NCI-H1436 treated with DMSO at 0.1 percent for 48 hours (cell line): ENCODE measurements around the gene KLC1.

Experiments
- DNase-seq: peaks from one replicate; lab custom pipeline; 2025; lab: John Stamatoyannopoulos, UW

The KLC1 gene

DNA sequence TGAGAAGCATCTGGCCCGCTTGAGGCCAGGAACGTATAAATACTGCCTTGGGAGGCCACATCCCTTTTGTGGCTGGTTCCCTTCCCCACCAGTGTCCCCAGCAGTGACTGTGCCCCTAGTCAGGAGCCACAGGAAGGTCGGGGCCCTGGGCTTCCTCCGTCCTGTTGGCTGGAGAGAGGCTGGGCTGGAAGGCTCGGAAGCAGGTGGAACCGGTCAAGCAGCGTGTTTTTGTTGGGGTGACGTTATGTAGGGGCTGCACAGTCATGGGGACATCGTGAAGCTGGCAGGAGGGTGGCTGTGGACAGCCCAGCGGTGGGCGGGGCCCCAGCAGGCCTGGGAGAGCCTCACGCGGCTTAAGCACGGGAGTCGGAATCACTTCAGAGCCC lies 76.1 kb downstream of the KLC1 start:
- no peak for DNase-seq

DNA sequence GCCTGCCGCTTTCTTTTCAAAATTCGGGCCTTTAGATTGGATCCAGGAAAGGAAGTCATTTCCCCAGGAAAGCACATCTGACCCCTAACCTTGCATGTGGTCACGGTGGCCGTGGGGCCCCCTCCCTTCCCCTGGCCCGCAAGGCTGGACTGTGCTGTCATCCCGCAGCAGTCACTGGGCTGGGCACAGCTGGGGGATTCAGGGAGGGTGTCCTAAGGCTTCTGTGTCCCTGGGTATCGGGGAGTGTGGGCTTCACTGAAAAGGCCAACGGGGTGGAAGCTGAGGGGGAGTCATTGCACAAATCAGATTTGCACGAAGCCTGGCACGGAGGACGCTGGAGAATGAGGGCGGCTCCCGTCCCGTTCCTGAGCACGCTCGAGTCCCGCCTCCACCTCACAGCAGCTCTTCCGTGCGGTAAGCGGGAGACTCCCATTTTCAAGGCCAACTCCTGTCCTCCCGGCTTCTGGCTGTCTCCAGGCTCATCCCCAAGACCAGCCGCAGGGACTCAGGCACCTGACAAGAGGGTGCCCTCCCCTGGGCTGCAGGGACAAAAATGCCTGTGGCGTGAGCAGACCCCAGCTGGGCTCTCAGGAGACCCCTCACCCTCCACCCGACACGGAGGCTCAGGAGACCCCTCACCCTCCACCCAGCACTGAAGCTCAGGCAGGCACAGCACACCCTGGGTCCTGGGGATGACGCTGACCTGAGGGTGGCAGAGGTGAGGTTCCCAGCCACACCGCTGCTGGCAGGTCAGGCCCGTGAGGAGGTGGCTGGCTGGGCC lies 76.7 kb downstream of the KLC1 start:
- no peak for DNase-seq

DNA sequence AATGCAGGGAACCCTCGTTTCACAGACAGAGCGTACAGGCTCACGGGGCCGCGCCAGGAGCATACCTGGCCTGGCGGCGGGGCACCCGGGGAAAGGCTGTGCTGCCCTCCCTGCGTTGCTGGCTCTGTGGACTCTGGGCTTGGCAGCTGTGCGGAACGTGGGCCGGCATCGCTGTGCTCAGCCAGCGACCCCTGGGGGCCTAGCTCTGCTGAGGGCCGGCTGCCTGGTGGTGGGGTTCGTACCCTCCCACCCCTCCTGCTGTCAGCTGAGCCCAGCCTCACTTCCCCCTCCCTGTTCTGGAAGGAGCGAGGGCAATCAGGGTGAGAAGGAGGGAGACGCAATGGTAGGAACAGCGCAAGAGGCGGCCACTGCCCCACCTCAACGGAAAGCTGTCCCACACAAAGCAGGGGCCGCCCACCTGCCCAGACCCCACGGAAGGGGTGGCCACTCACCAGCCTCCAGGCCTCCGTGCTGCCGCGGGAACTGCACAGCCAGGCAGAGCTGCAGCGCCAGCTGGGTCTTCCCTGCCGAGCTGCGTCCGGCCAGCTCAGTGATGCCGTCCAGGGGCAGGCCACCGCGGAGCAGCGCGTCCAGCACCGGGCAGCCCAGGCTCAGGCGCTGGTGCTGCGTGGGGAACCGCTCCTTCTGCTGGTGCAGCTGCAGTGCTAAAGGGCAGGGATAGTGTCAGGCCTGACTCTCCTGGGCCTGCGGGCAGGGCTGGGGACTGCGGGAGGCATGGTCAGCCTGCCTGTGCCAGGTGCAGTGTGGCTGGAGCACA lies 77.7 kb downstream of the KLC1 start:
- DNase-seq, result no peak

DNA sequence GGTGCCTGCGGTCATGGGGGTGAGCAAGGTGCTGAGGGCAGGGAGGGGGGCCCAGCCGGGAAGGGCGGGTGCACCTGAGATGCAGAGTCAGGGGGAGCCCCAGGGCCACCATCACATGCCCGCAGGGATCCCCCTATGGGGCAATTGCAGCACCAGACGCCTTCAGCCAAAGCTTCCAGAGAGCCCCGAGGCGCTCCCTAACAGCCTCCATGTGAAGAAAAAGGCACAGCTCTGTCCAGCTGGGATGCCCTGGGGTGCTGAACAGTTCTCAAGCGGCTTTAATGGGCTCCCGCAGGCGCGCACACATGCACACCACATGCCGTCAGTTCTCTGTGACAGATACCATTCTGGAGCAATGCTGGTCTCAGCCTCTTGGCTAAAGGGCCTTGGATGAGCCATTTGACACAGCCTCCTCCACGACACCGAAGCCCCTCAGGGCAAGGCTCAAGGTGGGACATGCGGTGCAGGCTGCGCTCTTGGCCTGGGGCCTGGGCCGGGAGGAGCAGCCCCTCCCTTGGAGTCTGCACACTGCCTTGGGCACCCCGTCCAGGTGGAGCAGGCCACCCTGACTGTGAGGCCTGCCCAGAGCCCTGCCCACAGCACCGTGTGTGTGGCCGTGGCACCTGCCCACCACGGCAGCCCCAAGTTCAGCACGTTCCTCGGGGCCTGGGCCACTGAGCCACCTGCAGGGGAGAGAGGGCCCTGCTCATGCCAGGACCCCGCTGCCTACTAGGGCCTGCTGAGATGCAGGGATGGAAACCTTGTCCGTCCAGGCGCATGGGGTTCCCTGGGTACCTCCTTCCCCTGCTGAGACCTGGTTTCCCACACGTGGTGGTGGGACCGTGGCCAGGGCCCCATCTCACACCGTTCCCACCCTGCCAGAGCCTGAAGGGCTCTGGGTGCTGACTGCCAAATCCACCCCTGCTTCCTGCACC lies 78.6 kb downstream of the KLC1 start:
- DNase-seq, result no peak

DNA sequence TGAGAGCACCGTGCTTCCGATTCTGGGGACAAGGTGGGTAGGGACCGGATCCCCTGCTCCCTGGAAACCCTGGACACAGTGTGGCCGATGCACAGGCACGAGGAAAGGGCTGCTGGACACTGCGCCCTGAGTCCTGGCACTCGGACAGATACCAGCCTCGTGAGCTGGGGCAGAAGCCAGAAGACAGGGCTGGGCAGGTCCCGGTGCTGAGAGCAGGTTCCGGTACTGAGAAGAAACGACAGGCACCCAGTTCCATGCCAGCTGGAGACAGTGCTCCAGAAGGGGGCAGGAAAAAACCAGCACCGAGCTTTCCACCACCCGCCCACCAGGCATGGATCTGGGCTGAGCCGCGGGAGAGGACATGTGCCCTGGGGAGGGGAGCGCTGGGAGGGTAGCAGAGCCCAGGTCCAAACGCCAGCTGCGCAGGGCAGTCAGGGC lies 79.8 kb downstream of the KLC1 start:
- no peak for DNase-seq

DNA sequence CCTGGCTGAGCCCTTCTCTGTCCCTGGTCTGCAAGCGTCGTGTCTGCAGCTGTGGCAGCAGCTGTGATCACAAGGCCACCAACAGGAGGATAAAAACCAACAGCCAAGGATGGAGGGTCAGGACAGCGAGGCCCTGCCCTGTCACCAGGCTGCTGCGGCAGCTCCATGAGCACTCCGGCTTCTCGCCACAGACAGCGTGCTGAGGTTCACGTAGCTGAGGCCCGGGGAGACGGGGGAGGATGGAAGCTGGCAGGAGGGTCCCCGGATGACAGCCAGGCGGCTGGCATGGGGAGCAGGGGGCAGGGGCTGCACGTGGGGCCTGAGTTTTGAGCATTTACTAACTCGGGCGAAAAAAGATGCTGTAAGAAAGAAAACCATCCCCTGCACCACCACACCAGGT lies 80.8 kb downstream of the KLC1 start:
- no peak for DNase-seq

DNA sequence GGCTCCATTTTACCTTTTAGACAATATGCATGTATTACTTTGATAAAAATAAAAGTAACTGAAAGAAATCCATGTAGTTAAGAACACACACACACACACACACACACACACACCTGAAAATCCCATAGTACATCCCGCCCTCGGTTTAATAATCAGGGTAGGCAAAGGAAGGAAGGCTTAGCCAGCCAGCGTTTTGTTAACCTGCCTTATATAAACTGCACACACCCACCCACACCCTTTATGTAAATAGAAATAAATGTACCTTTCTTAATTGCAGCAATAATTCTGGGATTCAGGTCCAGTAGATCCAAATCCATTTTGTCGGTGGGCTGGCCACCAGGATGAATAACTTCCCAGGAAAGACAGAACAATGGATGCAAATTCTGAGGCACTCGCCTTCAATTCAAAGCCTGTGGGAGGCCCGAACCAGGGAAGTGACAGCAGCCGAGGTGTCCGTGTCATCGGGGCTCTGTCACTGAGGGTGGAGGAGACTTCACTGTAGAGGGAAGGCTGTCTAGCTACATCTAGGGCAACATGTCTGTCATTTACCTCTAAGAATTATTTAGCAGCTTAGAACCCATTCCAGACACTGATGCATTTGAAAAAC lies 81.9 kb downstream of the KLC1 start:
- no peak for DNase-seq

DNA sequence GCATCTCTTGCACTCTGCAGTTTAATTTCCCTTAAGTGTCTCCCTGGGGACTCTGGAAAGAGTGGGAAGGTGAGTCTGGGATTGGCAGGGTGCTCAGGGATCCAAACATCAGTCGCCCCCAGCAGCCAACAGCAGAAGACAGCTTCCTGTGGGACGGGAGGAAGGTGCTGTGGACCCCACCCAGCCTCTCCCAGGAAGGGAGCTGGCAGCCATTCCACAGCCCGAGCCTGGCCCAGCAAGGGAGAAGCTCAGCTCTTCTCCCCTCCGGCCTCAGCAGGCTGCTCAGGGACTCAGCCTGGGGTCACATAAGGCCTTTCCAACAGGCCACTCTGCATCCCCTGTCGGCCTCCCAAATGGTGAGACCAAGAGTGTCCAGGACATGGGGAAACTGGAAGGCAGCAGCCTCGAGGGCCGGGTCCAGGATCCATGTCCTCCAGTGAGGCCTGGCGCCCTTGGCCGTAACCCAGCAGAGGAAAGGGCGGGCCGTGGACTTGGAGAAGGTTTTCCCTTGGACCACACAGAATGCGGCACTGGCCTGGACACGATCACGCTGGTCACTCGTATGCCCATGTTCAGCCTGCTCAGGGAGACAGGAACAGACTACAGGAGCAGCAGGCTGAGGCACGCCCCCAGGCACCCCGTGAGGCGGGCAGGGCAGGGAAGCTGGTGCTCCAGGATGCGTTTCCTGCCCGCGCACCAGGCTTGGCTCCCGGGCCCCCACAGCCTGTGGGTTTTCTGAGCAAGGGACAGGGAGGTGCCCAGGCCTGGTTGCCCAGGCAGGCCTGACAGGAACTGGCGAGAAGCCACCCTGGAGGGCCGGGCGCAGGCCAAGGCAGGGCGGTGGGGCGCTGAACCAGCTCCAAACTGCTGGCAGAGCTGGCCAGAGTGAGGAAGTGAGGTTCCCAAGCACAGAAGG lies 82.8 kb downstream of the KLC1 start:
- no peak for DNase-seq

DNA sequence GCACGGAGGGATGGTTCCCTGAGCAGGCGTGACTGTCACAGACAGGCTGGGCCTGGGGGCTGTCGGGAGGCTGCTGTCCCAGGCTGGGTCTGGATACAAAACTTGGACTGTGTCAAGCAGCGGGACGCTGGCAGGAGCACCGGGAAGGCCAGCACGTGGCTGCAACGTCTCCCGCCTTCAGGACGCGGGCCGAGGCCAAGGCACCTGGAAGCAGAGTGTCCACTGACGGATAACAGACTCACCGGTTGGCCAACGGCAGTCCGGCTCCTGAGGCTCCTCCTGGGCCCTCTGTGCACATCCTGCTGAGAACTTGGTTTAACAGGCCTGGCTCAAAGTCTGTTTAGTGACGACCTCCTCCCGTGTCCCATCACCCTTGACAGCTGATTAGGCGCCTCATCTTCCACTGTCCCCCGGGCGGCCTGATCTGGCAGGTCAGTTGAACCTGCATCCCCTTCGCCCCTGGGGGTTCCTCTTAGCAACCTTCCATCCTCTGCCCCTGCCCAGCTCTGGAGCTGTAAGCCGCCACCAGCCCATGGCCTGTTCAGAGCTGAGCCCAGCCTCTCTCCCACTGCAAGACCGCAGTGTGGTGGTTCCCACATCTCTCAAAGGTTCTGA lies 83.7 kb downstream of the KLC1 start:
- DNase-seq, result no peak

DNA sequence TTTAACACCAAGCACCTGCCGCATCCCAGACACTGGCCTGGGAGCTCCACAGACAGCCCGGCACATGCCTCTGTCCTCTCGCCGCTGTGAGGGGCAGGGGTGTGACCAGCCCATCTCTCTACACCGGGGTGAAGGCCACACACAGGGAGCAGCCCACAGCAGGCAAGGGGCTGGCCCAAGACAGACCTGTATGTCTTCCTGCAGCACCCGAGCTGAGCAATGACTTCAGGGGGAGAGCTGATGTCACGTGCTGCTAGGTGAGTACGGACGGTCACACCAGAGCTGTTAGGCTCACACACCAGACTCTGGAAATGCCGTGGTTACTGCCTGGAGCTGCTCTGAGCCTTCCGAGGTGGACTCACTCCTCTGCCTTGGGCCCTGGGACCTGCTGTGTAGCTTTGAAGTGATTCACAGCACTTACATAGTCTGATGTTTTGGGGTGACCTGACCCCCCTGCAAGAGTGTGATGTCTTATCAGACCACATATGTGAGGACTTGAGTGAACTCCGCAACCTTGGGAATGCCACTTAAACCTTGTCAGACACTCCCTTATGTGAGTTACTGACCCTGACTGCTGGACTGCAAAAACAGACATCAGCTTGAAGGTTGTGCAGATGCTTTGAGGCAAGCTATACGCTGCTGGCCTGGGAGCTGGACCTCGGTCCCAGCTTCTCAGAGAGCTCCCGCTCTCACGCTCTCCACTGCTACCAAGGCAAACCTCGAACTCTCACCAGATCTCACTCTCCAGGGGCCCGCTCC lies 84.5 kb downstream of the KLC1 start:
- no peak for DNase-seq

DNA sequence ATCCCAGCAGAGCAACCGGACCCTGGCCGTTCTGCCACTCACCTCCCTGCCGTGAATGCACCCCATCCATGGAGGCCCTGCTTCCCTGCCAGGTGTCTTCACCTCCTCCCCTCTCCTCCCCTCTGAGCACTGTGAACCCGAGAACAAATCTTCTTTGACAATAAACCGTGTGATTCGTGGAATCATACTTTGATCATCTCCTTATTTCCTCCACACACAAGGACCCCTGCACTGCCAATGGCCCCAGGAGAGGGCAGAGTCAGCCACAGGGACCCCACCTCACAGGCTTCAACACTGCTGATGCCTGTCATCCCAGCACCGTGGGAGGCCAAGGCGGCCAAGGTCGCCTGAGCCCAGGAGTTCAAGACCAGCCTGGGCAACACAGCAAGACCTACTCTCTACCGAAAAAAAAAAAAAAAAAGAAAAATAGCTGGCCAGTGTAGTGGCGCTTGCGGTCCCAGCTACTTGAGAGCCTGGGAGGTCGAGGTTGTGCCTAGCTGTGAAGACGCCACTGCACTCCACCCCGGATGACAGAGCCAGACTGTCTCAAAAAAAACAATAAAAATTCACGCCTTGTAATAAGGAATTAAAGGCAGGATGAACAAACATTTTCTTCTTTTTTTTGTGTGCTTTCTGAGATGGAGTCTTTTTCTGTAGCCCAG lies 85.2 kb downstream of the KLC1 start:
- DNase-seq, result no peak

DNA sequence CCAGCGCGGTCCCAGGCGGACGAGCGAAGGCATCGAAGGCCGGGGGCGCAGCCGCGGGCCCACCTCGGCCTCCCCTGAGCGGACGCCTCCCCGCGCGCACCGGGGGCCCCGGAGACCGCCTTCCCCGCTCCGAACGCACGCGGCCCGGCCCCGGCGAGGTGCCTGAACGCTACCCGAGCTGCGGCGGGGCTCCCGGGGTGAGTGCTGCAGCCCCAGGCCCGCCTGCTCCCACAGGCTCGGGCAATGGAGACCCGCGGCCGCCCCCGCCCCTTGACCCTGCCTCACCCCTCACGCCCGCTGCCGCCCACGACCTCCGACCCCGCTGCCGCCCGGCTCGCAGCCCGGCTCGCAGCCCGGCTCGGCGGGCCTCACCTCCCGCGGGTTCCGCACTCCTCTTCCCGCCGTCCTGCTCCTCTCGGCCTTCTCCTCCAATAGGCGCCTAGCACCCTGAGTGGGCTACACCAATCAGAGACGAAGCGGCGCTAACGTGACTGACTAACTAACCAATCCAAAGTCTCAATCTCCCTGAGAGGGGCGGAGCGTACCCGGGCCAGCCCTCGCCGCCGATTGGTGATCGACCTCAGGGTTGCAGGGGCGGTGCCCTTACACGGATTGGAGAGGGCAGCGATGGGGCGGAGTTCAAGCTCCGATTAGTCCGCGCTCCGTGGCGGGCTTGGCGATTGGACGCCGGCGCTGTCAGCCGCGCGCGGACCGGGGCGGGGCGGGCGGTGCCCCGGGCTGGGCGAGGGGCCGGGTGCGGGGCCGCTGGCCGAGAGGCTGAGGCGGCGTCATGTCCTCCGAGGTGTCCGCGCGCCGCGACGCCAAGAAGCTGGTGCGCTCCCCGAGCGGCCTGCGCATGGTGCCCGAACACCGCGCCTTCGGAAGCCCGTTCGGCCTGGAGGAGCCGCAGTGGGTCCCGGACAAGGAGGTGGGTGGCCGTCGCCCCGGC lies 86.3 kb downstream of the KLC1 start, which contains the start of the genes XRCC3 and ZFYVE21:
Gene XRCC3, minus strand, starts transcription at position 400 of the 949 bp plus-strand sequence. CDS start 4,364 bp downstream, outside the sequence.
Gene ZFYVE21, plus strand, starts transcription at position 759 of the 949 bp plus-strand sequence. Its CDS starts 32 bp downstream, at position 791.
- peak; percentile 99 for DNase-seq

DNA sequence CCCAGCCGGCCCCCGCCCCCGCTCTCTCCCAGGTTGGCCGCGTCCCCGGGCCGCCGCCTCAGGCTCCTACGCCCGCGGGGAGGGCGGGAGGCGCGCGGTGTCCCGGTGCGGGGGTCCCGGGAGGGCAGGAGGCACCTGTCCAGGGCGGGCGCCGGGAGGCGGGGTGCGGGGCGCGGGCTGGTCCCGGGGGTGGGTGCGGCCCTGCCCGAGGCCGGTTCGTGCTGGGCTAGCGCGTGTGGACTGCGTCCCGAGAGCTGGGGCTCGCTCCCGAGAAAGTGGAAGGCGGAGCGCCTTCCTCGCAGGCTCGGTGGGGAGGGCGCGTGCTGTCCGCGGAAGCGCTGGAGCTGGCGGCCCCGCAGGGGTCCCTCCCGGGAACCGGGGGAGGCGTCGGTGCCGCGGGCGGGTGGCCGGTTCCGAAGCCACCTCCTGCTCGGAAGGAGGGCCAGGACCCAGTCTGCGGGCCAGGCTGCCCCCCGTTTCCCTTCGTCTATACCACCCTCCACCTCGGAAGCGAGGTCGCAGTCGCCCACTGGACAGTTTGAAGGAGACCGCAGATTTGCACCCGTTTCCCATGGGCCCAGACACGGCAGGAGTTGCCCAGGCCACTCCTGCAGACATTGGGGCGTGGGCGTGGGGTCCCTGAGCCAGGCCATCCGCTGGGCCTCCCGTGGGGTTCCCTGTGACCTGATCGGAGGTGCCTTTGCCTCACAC lies 87.2 kb downstream of the KLC1 start:
- no peak for DNase-seq

DNA sequence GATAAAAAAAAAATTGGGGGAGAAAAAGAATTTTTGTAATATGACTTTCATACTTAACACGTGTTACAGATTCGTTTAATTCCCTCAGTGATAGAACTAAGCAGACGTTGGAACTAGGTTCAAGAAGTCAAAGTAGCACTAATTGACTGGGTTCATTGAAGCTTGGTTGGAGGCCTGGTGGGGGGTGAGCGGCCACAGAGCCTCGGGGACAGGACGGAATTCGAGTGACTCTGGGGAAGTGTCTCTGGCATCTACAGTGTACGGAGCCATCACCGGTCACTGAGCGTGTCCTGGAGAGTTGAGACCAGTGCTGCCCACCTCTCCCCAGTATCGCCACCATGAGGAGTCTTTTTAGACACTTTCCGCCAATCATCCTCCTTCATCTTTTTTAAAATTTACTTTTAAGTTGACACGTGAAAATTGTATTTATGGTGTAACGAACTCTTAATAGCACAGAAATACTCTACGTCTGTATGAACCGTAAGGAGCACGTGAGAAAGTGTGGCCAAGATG lies 87.9 kb downstream of the KLC1 start:
- DNase-seq, result no peak

DNA sequence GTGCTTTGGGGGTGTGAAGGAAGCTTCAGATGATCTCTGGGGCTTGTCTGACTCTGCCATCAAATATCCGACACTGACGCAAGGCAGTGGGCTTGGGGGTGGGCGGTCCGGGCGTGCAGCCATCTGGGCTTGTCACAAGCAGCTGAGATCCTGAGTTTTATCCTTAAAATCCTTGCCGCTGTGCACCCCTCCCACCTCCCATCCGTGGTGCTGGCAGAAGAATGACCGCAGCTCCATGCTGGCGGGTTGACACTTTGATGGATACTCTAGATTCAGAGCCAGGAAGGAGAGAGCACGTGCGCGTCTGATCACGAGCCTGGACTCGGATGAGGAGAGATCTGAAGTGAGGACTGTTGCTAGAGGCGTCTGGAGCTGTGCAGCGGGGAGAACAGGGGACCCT lies 89.6 kb downstream of the KLC1 start:
- no peak for DNase-seq

DNA sequence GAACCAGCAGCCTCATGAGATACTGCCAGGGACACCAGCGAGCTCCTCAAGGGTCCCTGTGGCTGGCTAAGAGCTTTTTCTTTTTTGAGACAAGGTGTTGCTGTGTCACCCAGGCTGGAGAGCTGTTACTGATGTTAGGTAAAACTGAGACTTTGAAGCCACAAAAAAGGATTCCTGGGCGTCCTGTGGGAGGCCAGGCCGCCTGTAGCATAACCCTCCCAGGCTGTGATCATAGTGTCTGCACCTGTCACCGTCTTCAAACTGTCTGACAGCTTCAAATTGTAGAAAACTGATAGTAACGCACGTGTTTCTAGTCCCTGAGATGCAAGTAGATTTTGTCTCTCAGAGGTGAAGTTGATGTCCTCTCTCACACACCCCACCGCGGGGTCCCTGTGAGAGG lies 90.7 kb downstream of the KLC1 start:
- no peak for DNase-seq
